HEK293 (cell line): ENCODE results near the gene FAM234B.

Experiments used
- CTCF ChIA-PET: fragments of 350-600 bp; formaldehyde crosslinking; extraction: SDS; loops from one replicate; lab custom pipeline; 2021; ENCODE audit warnings: antibody characterized with exemption; lab: Yijun Ruan, JAX
- POLR2A ChIA-PET: fragments of 300-600 bp; formaldehyde crosslinking; extraction: SDS; loops from one replicate; lab custom pipeline; 2020; ENCODE audit warnings: antibody characterized with exemption, inconsistent platforms; lab: Yijun Ruan, JAX
- H3K27ac ChIP-seq: fragments of 200-500 bp; sonication (Bioruptor generic); 2 replicates; pipeline ENCODE4 v1.5.1; 2014; ENCODE audit warnings: low read depth, low read length, control low read depth, inconsistent platforms; ENCODE audit errors: extremely low read depth
- H3K36me3 ChIP-seq, 2 experiments: fragments of 200-500 bp in 1 of 2; sonication (Bioruptor generic) in 1 of 2; 1 replicate in 1 of 2; 2 replicates in 1 of 2; pipeline ENCODE4 v1.5.1; 2014 to 2017; ENCODE audit warnings: inconsistent platforms in 2 of 2, low read length in 2 of 2; ENCODE audit not compliant: control insufficient read depth in 2 of 2, insufficient read depth in 1 of 2
- H3K4me1 ChIP-seq: fragments of 200-500 bp; sonication (Bioruptor generic); 2 replicates; pipeline ENCODE4 v1.5.1; 2014; ENCODE audit warnings: mild to moderate bottlenecking, low read length, inconsistent platforms; ENCODE audit not compliant: control insufficient read depth, insufficient read depth
- H3K4me3 ChIP-seq: 2 replicates; pipeline ENCODE4 v1.5.1; 2011; ENCODE audit warnings: low read depth, mild to moderate bottlenecking, control low read depth, low read length, moderate library complexity
- H3K9me3 ChIP-seq: fragments of 200-500 bp; sonication (Bioruptor generic); 2 replicates; pipeline ENCODE4 v1.5.1; 2014; ENCODE audit warnings: low read depth, low read length, inconsistent platforms; ENCODE audit not compliant: control insufficient read depth, insufficient read depth
- GLI2 ChIP-seq: fragments of 450-650 bp; formaldehyde crosslinking; IDR thresholded peaks from 2 replicates; pipeline ENCODE4; 2017; ENCODE audit warnings: missing biosample characterization, missing genetic modification characterization, low read depth, borderline replicate concordance
- TRIM28 ChIP-seq: IDR thresholded peaks from 2 replicates; pipeline ENCODE4 v1.6.1; 2011; ENCODE audit warnings: low read length, control low read depth, borderline replicate concordance
- ZBTB1 ChIP-seq: fragments of 450-650 bp; formaldehyde crosslinking; IDR thresholded peaks from 2 replicates; pipeline ENCODE4 v1.5.1; 2016; ENCODE audit warnings: missing biosample characterization, missing genetic modification characterization
- ZNF121 ChIP-seq: fragments of 450-650 bp; formaldehyde crosslinking; IDR thresholded peaks from 2 replicates; pipeline ENCODE4 v1.5.1; 2016; ENCODE audit warnings: missing biosample characterization, missing genetic modification characterization
- ZNF146 ChIP-seq: fragments of 450-650 bp; formaldehyde crosslinking; IDR thresholded peaks from 2 replicates; pipeline ENCODE4 v1.5.1; 2016; ENCODE audit warnings: missing biosample characterization, missing genetic modification characterization
- ZNF2 ChIP-seq: fragments of 450-650 bp; formaldehyde crosslinking; IDR thresholded peaks from 2 replicates; pipeline ENCODE4 v1.5.1; 2016; ENCODE audit warnings: missing biosample characterization, missing genetic modification characterization
- ZNF223 ChIP-seq: fragments of 450-650 bp; formaldehyde crosslinking; IDR thresholded peaks from 2 replicates; pipeline ENCODE4 v1.5.1; 2016; ENCODE audit warnings: missing biosample characterization, missing genetic modification characterization
- ZNF274 ChIP-seq, 2 experiments: fragments of 200-500 bp in 1 of 2; fragments of 450-650 bp in 1 of 2; sonication (Bioruptor generic) in 1 of 2; formaldehyde crosslinking in 1 of 2; IDR thresholded peaks; 2 replicates each; pipeline versions ENCODE4 v1.5.1 to v1.6.1; 2014 to 2016; ENCODE audit warnings: borderline replicate concordance in 1 of 2, inconsistent platforms in 1 of 2, low read length in 1 of 2, missing biosample characterization in 1 of 2, missing genetic modification characterization in 1 of 2
- ZNF623 ChIP-seq: fragments of 450-650 bp; formaldehyde crosslinking; IDR thresholded peaks from 2 replicates; pipeline ENCODE4 v1.5.1; 2016; ENCODE audit warnings: missing biosample characterization, missing genetic modification characterization
- ZNF664 ChIP-seq: fragments of 450-650 bp; formaldehyde crosslinking; IDR thresholded peaks from 2 replicates; pipeline ENCODE4 v1.5.1; 2016; ENCODE audit warnings: missing biosample characterization, missing genetic modification characterization
- ZNF677 ChIP-seq: fragments of 450-650 bp; IDR thresholded peaks from 2 replicates; pipeline ENCODE4 v1.5.0; 2018; ENCODE audit warnings: missing biosample characterization, mild to moderate bottlenecking, missing genetic modification characterization, moderate library complexity
- ZNF791 ChIP-seq: fragments of 450-650 bp; formaldehyde crosslinking; IDR thresholded peaks from 2 replicates; pipeline ENCODE4 v1.5.1; 2016; ENCODE audit warnings: missing biosample characterization, missing genetic modification characterization
- ZNF843 ChIP-seq: fragments of 450-650 bp; formaldehyde crosslinking; IDR thresholded peaks from 2 replicates; pipeline ENCODE4 v1.5.1; 2016; ENCODE audit warnings: missing biosample characterization, missing genetic modification characterization
- TF ChIP-seq, protein P1 (sequence below): fragments of 450-650 bp; formaldehyde crosslinking; IDR thresholded peaks from 2 replicates; pipeline ENCODE4 v1.5.1; 2016; ENCODE audit warnings: missing biosample characterization, missing genetic modification characterization
- TF ChIP-seq, protein P2 (sequence below): fragments of 450-650 bp; formaldehyde crosslinking; IDR thresholded peaks from 2 replicates; pipeline ENCODE4 v1.5.1; 2017; ENCODE audit warnings: missing biosample characterization, mild to moderate bottlenecking, missing genetic modification characterization, moderate library complexity
- TF ChIP-seq, protein P3 (sequence below): fragments of 450-650 bp; formaldehyde crosslinking; IDR thresholded peaks from 2 replicates; pipeline ENCODE4 v1.5.1; 2016; ENCODE audit warnings: missing biosample characterization, missing genetic modification characterization
- TF ChIP-seq, protein P4 (sequence below): sonication (generic); formaldehyde crosslinking; IDR thresholded peaks from 2 replicates; pipeline ENCODE4 v1.8.1; 2022; ENCODE audit warnings: mild to moderate bottlenecking, moderate library complexity, missing genetic modification reagents
- TF ChIP-seq, protein P5 (sequence below): fragments of 450-650 bp; formaldehyde crosslinking; IDR thresholded peaks from 2 replicates; pipeline ENCODE4; 2016; ENCODE audit warnings: missing biosample characterization, missing genetic modification characterization

FAM234B gene

DNA sequence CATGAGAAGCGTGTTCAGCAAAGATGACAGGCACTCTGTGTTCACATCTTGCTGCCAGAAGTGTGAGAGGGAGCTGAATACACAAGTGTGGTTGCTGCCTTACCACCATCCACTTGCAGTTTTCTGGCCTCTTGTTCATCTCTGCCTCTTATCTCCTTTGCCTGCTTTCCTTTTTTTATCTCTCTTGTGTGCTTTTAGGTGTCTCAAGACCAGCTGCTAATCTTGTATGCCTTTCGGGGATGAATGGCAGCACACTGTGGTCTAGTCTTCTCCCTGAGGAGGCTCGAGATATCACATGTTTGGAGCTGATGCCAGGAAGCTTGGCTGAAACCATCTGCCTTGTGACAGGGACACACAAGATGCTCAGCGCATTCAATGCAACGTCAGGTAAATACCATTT is 17.2 kb downstream of the FAM234B start:
- ChIA-PET POLR2A (no interaction called here), CTCF (no interaction called here)
- H3K4me3 ChIP-seq: no peak overlapping the region
- TF ChIP-seq ZBTB1 (tag by site-specific recombination) (no peak), ZNF121 (no peak), ZNF664 (tag by site-specific recombination) (no peak)
- TF ChIP-seq, protein P1, sequence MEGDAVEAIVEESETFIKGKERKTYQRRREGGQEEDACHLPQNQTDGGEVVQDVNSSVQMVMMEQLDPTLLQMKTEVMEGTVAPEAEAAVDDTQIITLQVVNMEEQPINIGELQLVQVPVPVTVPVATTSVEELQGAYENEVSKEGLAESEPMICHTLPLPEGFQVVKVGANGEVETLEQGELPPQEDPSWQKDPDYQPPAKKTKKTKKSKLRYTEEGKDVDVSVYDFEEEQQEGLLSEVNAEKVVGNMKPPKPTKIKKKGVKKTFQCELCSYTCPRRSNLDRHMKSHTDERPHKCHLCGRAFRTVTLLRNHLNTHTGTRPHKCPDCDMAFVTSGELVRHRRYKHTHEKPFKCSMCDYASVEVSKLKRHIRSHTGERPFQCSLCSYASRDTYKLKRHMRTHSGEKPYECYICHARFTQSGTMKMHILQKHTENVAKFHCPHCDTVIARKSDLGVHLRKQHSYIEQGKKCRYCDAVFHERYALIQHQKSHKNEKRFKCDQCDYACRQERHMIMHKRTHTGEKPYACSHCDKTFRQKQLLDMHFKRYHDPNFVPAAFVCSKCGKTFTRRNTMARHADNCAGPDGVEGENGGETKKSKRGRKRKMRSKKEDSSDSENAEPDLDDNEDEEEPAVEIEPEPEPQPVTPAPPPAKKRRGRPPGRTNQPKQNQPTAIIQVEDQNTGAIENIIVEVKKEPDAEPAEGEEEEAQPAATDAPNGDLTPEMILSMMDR (tag by site-specific recombination): no peak
- TF ChIP-seq, protein P2, sequence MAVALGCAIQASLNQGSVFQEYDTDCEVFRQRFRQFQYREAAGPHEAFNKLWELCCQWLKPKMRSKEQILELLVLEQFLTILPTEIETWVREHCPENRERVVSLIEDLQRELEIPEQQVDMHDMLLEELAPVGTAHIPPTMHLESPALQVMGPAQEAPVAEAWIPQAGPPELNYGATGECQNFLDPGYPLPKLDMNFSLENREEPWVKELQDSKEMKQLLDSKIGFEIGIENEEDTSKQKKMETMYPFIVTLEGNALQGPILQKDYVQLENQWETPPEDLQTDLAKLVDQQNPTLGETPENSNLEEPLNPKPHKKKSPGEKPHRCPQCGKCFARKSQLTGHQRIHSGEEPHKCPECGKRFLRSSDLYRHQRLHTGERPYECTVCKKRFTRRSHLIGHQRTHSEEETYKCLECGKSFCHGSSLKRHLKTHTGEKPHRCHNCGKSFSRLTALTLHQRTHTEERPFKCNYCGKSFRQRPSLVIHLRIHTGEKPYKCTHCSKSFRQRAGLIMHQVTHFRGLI (tag by site-specific recombination): no peak
- TF ChIP-seq, protein P3, sequence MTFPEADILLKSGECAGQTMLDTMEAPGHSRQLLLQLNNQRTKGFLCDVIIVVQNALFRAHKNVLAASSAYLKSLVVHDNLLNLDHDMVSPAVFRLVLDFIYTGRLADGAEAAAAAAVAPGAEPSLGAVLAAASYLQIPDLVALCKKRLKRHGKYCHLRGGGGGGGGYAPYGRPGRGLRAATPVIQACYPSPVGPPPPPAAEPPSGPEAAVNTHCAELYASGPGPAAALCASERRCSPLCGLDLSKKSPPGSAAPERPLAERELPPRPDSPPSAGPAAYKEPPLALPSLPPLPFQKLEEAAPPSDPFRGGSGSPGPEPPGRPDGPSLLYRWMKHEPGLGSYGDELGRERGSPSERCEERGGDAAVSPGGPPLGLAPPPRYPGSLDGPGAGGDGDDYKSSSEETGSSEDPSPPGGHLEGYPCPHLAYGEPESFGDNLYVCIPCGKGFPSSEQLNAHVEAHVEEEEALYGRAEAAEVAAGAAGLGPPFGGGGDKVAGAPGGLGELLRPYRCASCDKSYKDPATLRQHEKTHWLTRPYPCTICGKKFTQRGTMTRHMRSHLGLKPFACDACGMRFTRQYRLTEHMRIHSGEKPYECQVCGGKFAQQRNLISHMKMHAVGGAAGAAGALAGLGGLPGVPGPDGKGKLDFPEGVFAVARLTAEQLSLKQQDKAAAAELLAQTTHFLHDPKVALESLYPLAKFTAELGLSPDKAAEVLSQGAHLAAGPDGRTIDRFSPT (tag by site-specific recombination): no peak
- peaks cover 0 to 62% of the 10 kb centered on the region in 2 experiments; a peak in 1 of 3 replicates for H3K36me3 ChIP-seq
- H3K4me1 ChIP-seq: no peaks in the 10 kb centered on the region
- no peaks in the 10 kb centered on the region for H3K9me3 ChIP-seq
- no peak overlapping the region for H3K27ac ChIP-seq

DNA sequence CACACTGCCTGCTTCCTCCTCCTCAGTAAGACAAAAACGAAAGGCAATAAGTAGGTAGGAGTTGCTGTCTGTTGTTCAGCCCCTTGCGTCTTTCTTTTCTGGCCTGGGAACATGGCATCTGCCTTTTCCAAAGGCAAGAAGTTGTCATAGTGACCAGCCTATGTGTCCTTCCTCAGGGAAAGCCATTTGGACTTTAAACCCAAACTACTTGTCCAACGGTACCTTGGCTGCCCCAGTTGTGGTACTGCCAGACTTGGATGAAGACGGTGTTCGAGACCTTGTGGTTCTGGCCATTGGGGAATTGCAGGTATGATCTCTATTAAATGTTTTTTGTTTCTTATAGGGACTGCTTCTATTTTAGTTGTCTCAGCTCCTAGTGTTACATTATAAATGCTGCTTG is 18.5 kb downstream of the FAM234B start:
- no peak overlapping the region for H3K27ac ChIP-seq
- H3K4me1 ChIP-seq: no peaks in the 10 kb centered on the region
- H3K9me3 ChIP-seq: no peaks in the 10 kb centered on the region
- H3K4me3 ChIP-seq: no peak overlapping the region
- TF ChIP-seq ZNF791 (tag by site-specific recombination): no peak
- no peak for TF ChIP-seq GLI2 (tag by site-specific recombination)
- TF ChIP-seq ZNF223: no peak
- TF ChIP-seq ZNF2: no peak
- TF ChIP-seq, protein P4, sequence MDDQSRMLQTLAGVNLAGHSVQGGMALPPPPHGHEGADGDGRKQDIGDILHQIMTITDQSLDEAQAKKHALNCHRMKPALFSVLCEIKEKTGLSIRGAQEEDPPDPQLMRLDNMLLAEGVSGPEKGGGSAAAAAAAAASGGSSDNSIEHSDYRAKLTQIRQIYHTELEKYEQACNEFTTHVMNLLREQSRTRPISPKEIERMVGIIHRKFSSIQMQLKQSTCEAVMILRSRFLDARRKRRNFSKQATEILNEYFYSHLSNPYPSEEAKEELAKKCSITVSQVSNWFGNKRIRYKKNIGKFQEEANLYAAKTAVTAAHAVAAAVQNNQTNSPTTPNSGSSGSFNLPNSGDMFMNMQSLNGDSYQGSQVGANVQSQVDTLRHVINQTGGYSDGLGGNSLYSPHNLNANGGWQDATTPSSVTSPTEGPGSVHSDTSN (CRISPR knock-in tag): no peak
- no peak for TF ChIP-seq ZNF677 (tag by site-specific recombination)
- TF ChIP-seq ZNF274 (IDR thresholded peaks at IDR 0.05; ENCODE audit: low read length): no peak
- no peak for TF ChIP-seq ZNF274 (tag by site-specific recombination; IDR thresholded peaks at IDR 0.05; ENCODE audit: borderline replicate concordance)
- TF ChIP-seq, protein P5, sequence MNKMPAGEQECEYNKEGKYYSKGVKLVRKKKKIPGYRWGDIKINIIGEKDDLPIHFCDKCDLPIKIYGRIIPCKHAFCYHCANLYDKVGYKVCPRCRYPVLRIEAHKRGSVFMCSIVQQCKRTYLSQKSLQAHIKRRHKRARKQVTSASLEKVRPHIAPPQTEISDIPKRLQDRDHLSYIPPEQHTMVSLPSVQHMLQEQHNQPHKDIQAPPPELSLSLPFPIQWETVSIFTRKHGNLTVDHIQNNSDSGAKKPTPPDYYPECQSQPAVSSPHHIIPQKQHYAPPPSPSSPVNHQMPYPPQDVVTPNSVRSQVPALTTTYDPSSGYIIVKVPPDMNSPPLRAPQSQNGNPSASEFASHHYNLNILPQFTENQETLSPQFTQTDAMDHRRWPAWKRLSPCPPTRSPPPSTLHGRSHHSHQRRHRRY: no peak
- TF ChIP-seq ZNF843 (tag by site-specific recombination): no peak
- no peak for TF ChIP-seq TRIM28
- TF ChIP-seq ZNF623: no peak
- TF ChIP-seq ZNF146 (tag by site-specific recombination): no peak
- POLR2A ChIA-PET: no interaction called here
- CTCF ChIA-PET: interaction anchor here (1.4 kb wide), 1 partner anchor 150 kb away, joined by 4 read pairs; no protein-coding TSS in a partner anchor
- H3K36me3 ChIP-seq: peaks cover 0 to 73% of the 10 kb centered on the region in 2 experiments; a peak in 1 of 3 replicates
